Right atrium auricular region (tissue), 2 donors: Measurements from ENCODE around the gene DENND1A. TPM values are rescaled to one million over a fixed set of nuclear protein-coding genes. Genes with fewer than 3 reads are reported as not detected.

ENCODE experiments used
- DNase-seq: peaks from one replicate; pipeline ENCODE4 v3.0.0-alpha.2; 2019; ENCODE audit warnings: low spot score
- H3K27ac ChIP-seq, 2 donors: fragments of 200-600 bp; sonication (generic); 1 replicate in 1 of 2; 2 replicates in 1 of 2; pipeline ENCODE4 v1.5.1; 2016 to 2019
- H3K27me3 ChIP-seq, 2 donors: fragments of 200-600 bp; sonication (generic); one replicate each; pipeline versions ENCODE4 v1.5.1 to v1.6.0; 2017 to 2019
- H3K36me3 ChIP-seq: fragments of 200-600 bp; sonication (generic); one replicate; pipeline ENCODE4 v1.5.1; 2016
- H3K4me1 ChIP-seq, 2 donors: fragments of 200-600 bp; sonication (generic); one replicate each; pipeline versions ENCODE4 v1.5.1 to v1.6.0; 2017 to 2019
- H3K4me3 ChIP-seq, 2 donors: fragments of 200-600 bp; sonication (generic); 1 replicate in 1 of 2; 2 replicates in 1 of 2; pipeline ENCODE4 v1.5.1; 2017 to 2019; ENCODE audit warnings: mild to moderate bottlenecking in 1 of 2, moderate library complexity in 1 of 2
- H3K9me3 ChIP-seq, 2 donors: fragments of 200-600 bp; sonication (generic); one replicate each; pipeline ENCODE4 v1.5.1; 2019
- total RNA-seq, 2 donors: library from RNA; depleted of rRNA; stranded (reverse); fragments of >200 nt; gene quantifications; one replicate each; pipeline ENCODE4 v1.1.0, GENCODE V29; 2016
- TF ChIP-seq, protein P1 (sequence below), 2 donors: fragments of 200-600 bp; sonication (generic); IDR thresholded peaks; one replicate each; pipeline ENCODE4 v1.5.1; 2019; ENCODE audit warnings: antibody characterized with exemption in 2 of 2

The DENND1A gene
- total RNA-seq, 2 donors from 2014 or later: 14.9 to 23.6 TPM

DNA sequence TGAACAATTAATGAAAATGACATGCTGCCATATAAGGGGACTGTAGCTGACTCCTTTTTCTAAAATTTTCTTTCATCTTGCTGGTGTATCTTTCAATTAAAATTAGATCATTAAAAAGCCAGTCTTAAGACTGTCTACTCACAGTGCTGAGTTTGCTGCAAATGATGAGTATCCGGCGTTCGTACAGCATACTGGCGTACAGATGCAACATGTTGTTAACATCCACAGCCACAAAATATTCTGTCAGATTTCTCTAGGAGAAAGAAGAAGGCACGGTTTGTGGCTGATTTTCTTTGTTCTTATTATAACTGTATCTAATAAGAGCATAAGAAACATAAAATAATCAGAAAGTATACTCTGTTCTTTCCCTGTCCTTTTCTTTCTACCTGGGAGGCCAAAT is 278.1 kb downstream of the DENND1A start:
- no peaks in the 10 kb centered on the region for H3K9me3 ChIP-seq
- H3K27ac ChIP-seq: no peak overlapping the region
- no peaks in the 10 kb centered on the region for H3K27me3 ChIP-seq
- no peaks in the 10 kb centered on the region for H3K36me3 ChIP-seq
- H3K4me3 ChIP-seq: no peak overlapping the region
- no peaks in the 10 kb centered on the region for H3K4me1 ChIP-seq
- DNase-seq: no peak
- TF ChIP-seq, protein P1, sequence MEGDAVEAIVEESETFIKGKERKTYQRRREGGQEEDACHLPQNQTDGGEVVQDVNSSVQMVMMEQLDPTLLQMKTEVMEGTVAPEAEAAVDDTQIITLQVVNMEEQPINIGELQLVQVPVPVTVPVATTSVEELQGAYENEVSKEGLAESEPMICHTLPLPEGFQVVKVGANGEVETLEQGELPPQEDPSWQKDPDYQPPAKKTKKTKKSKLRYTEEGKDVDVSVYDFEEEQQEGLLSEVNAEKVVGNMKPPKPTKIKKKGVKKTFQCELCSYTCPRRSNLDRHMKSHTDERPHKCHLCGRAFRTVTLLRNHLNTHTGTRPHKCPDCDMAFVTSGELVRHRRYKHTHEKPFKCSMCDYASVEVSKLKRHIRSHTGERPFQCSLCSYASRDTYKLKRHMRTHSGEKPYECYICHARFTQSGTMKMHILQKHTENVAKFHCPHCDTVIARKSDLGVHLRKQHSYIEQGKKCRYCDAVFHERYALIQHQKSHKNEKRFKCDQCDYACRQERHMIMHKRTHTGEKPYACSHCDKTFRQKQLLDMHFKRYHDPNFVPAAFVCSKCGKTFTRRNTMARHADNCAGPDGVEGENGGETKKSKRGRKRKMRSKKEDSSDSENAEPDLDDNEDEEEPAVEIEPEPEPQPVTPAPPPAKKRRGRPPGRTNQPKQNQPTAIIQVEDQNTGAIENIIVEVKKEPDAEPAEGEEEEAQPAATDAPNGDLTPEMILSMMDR (IDR thresholded peaks at IDR 0.05): no peak

DNA sequence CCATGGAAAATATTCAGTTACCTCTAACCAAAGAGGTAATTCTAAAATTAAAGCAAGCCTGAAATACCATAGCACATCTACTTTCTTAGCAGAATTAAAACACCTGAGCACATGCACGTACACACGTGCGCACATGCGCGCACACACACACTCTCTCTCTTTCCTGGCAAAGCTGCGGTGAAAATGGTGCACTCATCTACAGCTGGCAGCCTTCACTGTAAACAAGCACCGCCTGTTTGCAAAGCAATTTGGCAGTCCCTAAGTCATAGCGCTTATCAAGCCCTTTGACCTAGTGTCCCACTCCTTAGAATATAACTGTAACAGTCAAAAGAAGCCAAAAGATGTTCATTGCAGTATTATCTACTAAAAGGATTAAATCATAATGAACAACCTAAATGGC is 278.7 kb downstream of the DENND1A start:
- H3K36me3 ChIP-seq: no peaks in the 10 kb centered on the region
- H3K4me1 ChIP-seq: no peaks in the 10 kb centered on the region
- H3K9me3 ChIP-seq: no peaks in the 10 kb centered on the region
- TF ChIP-seq, protein P1 (IDR thresholded peaks at IDR 0.05): no peak
- no peaks in the 10 kb centered on the region for H3K27me3 ChIP-seq
- H3K27ac ChIP-seq: no peak overlapping the region
- no peak for DNase-seq
- H3K4me3 ChIP-seq: no peak overlapping the region

DNA sequence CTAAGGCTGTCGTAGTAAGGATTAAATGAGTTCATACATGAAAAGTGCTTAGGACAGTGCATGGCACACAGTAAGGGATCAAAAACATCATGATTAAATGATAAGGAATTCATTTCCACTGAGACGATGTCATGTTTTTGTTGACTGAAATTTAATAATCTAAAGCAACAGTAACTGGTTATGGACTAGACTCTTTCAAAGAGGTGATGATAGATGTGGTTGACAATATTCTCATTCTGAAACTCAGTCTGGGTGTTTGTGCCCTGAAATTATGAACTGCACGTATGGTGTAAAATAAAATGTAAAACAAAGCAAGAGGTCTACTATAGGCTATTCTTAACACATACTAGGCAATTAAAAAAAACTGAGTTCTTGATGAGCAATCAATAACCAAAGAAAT is 280.0 kb downstream of the DENND1A start:
- Histone ChIP-seq H3K36me3 (no peaks in the 10 kb centered on the region), H3K27me3 (no peaks in the 10 kb centered on the region), H3K27ac (no peak overlapping the region), H3K4me3 (no peak overlapping the region), H3K9me3 (no peaks in the 10 kb centered on the region), H3K4me1 (no peaks in the 10 kb centered on the region)
- no peak for DNase-seq
- TF ChIP-seq, protein P1 (IDR thresholded peaks at IDR 0.05): no peak

DNA sequence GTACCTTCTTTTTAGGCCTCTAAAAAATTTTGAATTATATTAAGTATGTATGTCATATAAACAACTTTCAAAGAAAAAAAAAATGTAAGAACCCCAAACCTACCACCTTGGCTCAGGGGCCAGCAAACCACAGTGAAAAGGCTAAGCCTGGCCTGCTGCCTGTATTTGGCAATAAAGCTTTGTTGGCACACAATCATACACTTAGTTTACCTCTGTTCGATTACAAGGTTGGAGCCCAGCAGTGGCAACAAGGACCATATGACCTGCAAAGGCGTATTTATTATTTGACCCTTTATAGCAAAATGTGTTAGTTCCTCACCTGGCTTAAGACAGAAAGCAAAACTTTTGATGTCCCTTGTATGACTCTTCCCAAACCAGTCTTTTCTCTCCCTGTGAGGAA is 282.8 kb downstream of the DENND1A start:
- no peak for DNase-seq
- no peak overlapping the region for H3K4me3 ChIP-seq
- no peaks in the 10 kb centered on the region for H3K36me3 ChIP-seq
- TF ChIP-seq, protein P1 (IDR thresholded peaks at IDR 0.05): no peak
- H3K27me3 ChIP-seq: no peaks in the 10 kb centered on the region
- H3K9me3 ChIP-seq: no peaks in the 10 kb centered on the region
- no peak overlapping the region for H3K27ac ChIP-seq
- peaks cover 0 to 10% of the 10 kb centered on the region in 2 donors for H3K4me1 ChIP-seq

DNA sequence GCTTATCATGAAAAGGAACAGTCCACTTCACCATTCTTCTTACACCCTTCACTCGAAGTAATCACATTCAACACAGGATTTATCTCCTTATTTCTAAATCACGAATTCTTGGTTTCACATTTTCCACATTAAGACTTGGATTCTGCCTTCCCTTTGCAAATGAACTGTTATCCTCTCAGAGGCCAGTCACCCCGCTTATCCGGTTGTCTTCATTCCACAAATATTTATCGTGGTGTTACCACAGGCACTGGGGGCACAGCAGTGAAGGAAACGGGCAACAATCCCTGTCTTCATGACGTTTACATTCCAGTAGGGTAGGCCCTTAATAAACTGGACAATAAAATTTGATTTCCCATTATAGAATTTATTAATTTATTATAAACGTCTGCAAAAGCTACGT is 284.2 kb downstream of the DENND1A start:
- Histone ChIP-seq H3K4me1 (peaks cover 0 to 10% of the 10 kb centered on the region in 2 donors), H3K27ac (no peak overlapping the region), H3K4me3 (no peak overlapping the region), H3K27me3 (no peaks in the 10 kb centered on the region), H3K9me3 (no peaks in the 10 kb centered on the region), H3K36me3 (no peaks in the 10 kb centered on the region)
- no peak for DNase-seq
- TF ChIP-seq, protein P1 (IDR thresholded peaks at IDR 0.05): no peak

DNA sequence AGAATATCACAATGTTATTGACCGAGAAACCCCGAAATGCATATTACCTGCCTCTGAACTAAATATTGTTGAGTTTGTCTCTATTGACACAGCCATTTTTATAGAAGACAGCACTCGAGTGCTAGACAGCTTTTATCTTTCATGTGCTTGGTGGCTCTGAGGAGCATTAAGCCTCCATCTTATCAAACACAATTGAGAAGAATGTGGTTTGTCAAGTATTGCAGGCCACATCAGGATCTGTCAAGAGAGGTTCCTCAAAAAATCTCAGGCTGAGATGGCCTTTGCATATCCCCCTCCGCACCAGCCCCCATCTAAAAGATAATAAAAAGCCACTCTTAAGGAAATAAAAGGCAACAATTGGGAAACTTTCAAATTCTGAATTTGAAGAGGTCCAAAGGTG is 284.8 kb downstream of the DENND1A start:
- Histone ChIP-seq H3K4me3 (no peak overlapping the region), H3K4me1 (peaks cover 0 to 10% of the 10 kb centered on the region in 2 donors), H3K9me3 (no peaks in the 10 kb centered on the region), H3K27me3 (no peaks in the 10 kb centered on the region), H3K36me3 (no peaks in the 10 kb centered on the region), H3K27ac (no peak overlapping the region)
- no peak for DNase-seq
- TF ChIP-seq, protein P1 (IDR thresholded peaks at IDR 0.05): no peak
